Large intestine (tissue), 3 donors: ENCODE results near the gene ADNP2. TPM values are rescaled to one million over a fixed set of nuclear protein-coding genes. Genes with fewer than 3 reads are reported as not detected.

Source experiments
- DNase-seq, 2 donors: peaks; one replicate each; pipeline versions ENCODE4 v3.0.0 to v3.0.0-alpha.2; 2013
- H3K27ac ChIP-seq: one replicate; pipeline ENCODE4 v1.5.1; 2013; ENCODE audit warnings: low read length
- H3K27me3 ChIP-seq: 2 replicates; pipeline ENCODE4 v1.6.1; 2013; ENCODE audit warnings: low read length; ENCODE audit not compliant: control insufficient read depth, insufficient read depth
- H3K36me3 ChIP-seq: 2 replicates; pipeline ENCODE4 v1.6.1; 2013; ENCODE audit warnings: low read length; ENCODE audit not compliant: control insufficient read depth, insufficient read depth
- H3K4me1 ChIP-seq: one replicate; pipeline ENCODE4 v1.6.1; 2013; ENCODE audit warnings: low read length; ENCODE audit not compliant: control insufficient read depth, insufficient read depth
- H3K4me3 ChIP-seq: one replicate; pipeline ENCODE4 v1.5.1; 2013; ENCODE audit warnings: low read length
- H3K9me3 ChIP-seq: one replicate; pipeline ENCODE4 v1.6.1; 2013; ENCODE audit warnings: mild to moderate bottlenecking, low read depth, low read length, moderate library complexity; ENCODE audit not compliant: control insufficient read depth
- WGBS: methylation state at CpG from one replicate; pipeline ENCODE4 v1.1.5; 2013; ENCODE audit warnings: low lambda C conversion rate; ENCODE audit not compliant: insufficient coverage; 5-methylcytosine and 5-hydroxymethylcytosine counted together
- polyA plus RNA-seq: library from polyadenylated mRNA; unstranded; fragments of 120-200 nt; gene quantifications from one replicate; pipeline ENCODE4 v1.2.1, GENCODE V29; 2013

Gene ADNP2
- polyA plus RNA-seq, 1 donor, result 15.6 TPM

- no peaks in the 10 kb centered on the region for H3K4me1 ChIP-seq
- WGBS, result no CpG with 5 or more reads among the region's 20 CpGs
- no peak overlapping the region for H3K27ac ChIP-seq
- DNase-seq, result no peak
- no peaks in the 10 kb centered on the region for H3K9me3 ChIP-seq
- no peak overlapping the region for H3K4me3 ChIP-seq
- H3K36me3 ChIP-seq, result no peaks in the 10 kb centered on the region
- no peaks in the 10 kb centered on the region for H3K27me3 ChIP-seq
Observed at GRCh38 chr18:80188643-80189530, 79.8 kb downstream of the ADNP2 start.

DNA sequence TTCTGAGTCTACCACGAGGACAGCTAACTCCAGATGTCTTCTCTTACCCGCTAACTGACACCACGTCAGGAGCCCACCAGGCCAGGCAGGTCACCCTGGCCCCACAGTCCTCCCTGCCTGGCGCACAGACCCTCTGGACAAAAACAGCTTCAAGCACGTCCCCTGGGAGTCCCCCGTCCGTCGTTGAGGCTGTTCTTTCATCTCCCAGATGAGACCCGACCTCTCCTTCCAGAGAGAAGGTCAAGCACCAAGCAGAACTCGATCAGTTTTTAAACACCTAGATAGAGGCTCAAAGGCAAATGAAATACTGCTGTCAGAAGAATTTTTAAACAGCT lies 80.4 kb downstream of the ADNP2 start:
- Histone ChIP-seq H3K36me3 (no peaks in the 10 kb centered on the region), H3K4me3 (no peak overlapping the region), H3K4me1 (no peaks in the 10 kb centered on the region), H3K27ac (no peak overlapping the region), H3K9me3 (no peaks in the 10 kb centered on the region), H3K27me3 (no peaks in the 10 kb centered on the region)
- DNase-seq, result no peak
- WGBS, result no CpG with 5 or more reads among the region's 10 CpGs

Other genes starting within 250 kb of the ADNP2 start
- 16.2 TPM for gene SLC66A2, start 157.6 kb upstream of the ADNP2 start, polyA plus RNA-seq
- 54.5 TPM for gene HSBP1L1, start 144.6 kb upstream of the ADNP2 start, polyA plus RNA-seq
- gene TXNL4A, start 120.7 kb upstream of the ADNP2 start, polyA plus RNA-seq, result 74.9 TPM
- gene RBFA, start 74.8 kb upstream of the ADNP2 start, polyA plus RNA-seq, result 33.0 TPM
- 7.4 TPM for gene PARD6G, start 138.3 kb downstream of the ADNP2 start, polyA plus RNA-seq